SJSA1 (cell line): ENCODE results near the gene UBA7. TPM values are rescaled to one million over a fixed set of nuclear protein-coding genes. Genes with fewer than 3 reads are reported as not detected.

Experiments
- DNase-seq, 2 experiments: peaks; one replicate each; pipeline ENCODE4 v3.0.0-alpha.2; 2015 to 2020; ENCODE audit warnings: low spot score in 2 of 2, low read depth in 1 of 2
- H3K27ac ChIP-seq: fragments of 250-450 bp; sonication (Bioruptor Pico); 2 replicates; pipeline ENCODE4 v1.5.1; 2020; ENCODE audit warnings: mild to moderate bottlenecking, moderate library complexity
- H3K27me3 ChIP-seq: fragments of 250-450 bp; sonication (Bioruptor Pico); replicated peaks from 2 replicates; pipeline ENCODE4 v1.5.1; 2020; ENCODE audit warnings: mild to moderate bottlenecking, moderate library complexity
- H3K36me3 ChIP-seq: fragments of 250-450 bp; sonication (Bioruptor Pico); 2 replicates; pipeline ENCODE4 v1.5.1; 2020; ENCODE audit warnings: mild to moderate bottlenecking
- H3K4me1 ChIP-seq: fragments of 250-450 bp; sonication (Bioruptor Pico); replicated peaks from 2 replicates; pipeline ENCODE4 v1.6.1; 2021; ENCODE audit warnings: mild to moderate bottlenecking
- H3K4me3 ChIP-seq: fragments of 250-450 bp; sonication (Bioruptor Pico); 2 replicates; pipeline ENCODE4 v1.5.1; 2020; ENCODE audit warnings: mild to moderate bottlenecking
- H3K9me3 ChIP-seq: fragments of 250-450 bp; sonication (Bioruptor Pico); replicated peaks from 2 replicates; pipeline ENCODE4 v1.5.1; 2020; ENCODE audit warnings: mild to moderate bottlenecking
- total RNA-seq: library from RNA; depleted of rRNA; stranded (reverse); fragments of >200 nt; shearing (Covaris generic); gene quantifications from 2 replicates; pipeline ENCODE4 v1.2.3, GENCODE V29; 2014; rRNA removed

Gene UBA7, protein sequence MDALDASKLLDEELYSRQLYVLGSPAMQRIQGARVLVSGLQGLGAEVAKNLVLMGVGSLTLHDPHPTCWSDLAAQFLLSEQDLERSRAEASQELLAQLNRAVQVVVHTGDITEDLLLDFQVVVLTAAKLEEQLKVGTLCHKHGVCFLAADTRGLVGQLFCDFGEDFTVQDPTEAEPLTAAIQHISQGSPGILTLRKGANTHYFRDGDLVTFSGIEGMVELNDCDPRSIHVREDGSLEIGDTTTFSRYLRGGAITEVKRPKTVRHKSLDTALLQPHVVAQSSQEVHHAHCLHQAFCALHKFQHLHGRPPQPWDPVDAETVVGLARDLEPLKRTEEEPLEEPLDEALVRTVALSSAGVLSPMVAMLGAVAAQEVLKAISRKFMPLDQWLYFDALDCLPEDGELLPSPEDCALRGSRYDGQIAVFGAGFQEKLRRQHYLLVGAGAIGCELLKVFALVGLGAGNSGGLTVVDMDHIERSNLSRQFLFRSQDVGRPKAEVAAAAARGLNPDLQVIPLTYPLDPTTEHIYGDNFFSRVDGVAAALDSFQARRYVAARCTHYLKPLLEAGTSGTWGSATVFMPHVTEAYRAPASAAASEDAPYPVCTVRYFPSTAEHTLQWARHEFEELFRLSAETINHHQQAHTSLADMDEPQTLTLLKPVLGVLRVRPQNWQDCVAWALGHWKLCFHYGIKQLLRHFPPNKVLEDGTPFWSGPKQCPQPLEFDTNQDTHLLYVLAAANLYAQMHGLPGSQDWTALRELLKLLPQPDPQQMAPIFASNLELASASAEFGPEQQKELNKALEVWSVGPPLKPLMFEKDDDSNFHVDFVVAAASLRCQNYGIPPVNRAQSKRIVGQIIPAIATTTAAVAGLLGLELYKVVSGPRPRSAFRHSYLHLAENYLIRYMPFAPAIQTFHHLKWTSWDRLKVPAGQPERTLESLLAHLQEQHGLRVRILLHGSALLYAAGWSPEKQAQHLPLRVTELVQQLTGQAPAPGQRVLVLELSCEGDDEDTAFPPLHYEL
- total RNA-seq: 11.7 and 24.8 TPM in 2 replicates

DNA sequence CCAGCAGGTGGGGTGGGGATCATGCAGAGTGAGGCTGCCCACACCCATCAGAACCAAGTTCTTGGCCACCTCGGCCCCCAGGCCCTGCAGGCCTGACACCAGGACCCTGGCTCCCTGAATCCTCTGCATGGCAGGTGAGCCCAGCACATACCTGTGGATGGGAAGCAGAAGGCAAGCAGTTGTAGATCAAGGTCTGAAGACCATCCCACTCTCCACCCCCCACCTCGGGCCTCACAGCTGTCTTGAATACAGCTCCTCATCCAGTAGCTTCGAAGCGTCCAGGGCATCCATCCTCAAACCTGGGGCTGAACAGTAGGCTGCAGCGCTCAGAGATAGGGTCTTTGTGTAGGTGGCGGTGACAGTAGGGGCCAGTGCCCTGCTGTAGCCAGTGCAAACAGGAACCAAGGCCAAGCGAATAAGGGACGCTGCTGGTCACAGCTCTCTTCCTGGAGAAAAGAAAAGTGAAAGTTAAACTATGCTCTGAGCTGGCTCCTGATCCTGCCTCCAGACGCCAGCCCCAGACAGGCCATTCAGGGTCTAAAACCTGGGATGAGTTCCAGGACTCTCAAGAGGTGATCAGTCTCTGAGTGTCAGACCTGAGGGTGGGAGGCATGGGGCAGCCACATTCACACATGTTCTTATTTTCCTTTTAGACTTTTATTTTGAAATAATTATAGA lies at the start of gene UBA7:
UBA7 (minus strand) TSS at position 457 of the 678 bp plus-strand sequence; CDS start at position 291, 166 bp downstream.
- DNase-seq: peak in 1 of 2 experiments; percentile 56
- Histone ChIP-seq H3K9me3 (no peaks in the 10 kb centered on the region), H3K4me3 (peak within 1 kb of the TSS; percentile 31), H3K4me1 (peaks cover 9% of the 10 kb centered on the region), H3K27ac (peak within 1 kb of the TSS; percentile 34), H3K36me3 (no peaks in the 10 kb centered on the region), H3K27me3 (no peaks in the 10 kb centered on the region)

DNA sequence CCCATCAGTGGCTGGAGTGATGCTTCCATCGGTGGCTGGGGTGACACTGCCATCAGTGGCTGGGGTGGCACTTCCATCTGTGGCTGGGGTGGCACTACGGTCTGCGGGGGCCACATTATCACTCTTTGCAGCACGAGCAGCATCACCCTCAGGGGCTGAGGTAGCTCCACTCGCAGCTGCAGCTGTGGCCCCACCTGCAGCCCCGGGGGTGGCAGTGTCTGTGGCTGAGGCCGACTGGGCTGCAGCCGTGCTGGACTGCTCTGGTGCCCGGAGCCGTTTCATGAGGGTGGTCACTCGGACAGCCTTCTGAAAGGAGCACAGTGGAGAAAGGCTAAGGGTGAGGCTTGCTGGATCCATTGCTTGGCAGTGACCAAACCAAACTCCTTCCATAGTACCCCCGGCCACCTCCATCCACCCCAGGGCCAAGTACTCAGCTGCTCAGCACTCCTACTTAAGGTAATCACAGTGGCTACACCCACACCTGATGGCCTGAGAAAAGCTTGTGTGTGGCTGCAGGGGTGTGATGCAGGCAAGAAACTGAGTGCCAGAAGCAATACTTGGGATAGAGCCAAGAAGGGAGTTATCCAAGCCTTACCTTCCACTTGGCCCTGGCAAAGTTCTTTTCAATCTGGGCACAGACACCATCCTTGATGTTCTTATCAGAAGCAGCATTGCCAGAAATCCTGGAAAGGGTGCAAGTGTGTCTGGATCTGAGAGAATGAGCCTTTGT lies 46.0 kb upstream of the UBA7 start:
- no peak for DNase-seq
- H3K27ac ChIP-seq: no peak overlapping the region
- no peak overlapping the region for H3K4me3 ChIP-seq
- H3K36me3 ChIP-seq: peaks cover 4% of the 10 kb centered on the region; the same call in 1 of the 2 replicates
- H3K27me3 ChIP-seq: peaks cover 19% of the 10 kb centered on the region; the same call in 1 of the 2 replicates
- no peaks in the 10 kb centered on the region for H3K9me3 ChIP-seq
- peaks cover 9% of the 10 kb centered on the region for H3K4me1 ChIP-seq

DNA sequence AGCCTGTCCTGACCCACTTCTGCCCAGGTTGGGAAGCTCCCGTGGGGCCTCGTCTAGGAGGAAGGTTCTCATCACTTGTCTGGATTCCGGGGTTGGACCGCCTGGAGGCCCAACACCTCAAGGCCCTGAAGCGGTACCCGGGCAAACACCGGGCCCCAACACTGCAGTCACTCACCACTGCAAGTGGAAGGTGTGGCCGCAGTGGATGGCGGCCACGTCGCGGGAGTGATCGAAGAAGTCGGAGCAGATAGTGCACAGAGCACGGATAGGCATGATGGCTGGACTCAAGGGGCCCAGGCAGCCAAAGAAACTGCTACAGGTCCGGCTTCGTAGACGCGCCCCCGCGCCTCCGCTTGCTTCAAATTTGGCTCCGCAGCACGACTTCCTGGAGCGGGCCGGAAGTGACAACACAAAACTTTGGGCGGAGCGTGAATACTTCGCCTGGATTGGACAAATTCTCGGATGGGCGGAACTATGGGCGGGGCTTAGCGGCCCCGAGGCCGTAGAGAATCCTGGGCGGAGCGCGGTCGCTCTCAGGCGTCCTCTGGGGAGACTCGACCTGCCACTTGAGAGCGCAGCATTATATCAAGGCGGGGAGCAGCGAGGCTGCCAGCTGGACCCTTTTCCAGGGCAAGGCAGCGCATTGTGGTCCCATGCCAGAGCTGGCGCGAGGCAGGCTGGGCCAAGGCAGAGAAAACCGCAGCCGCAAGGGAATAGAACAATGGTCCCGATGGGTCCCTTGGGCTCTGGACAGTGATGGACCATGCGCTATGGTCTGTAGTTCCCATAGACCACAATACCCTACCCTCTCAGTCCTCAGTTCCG lies 42.6 kb upstream of the UBA7 start, which contains the start of gene TRAIP:
TRAIP (minus strand) TSS at position 384 of the 825 bp plus-strand sequence; CDS start at position 273, 111 bp downstream.
- H3K36me3 ChIP-seq: peaks cover 4% of the 10 kb centered on the region; the same call in 1 of the 2 replicates
- H3K4me3 ChIP-seq: peak within 1 kb of the TSS; percentile 66
- no peak within 1 kb of the TSS for H3K27ac ChIP-seq
- H3K9me3 ChIP-seq: no peaks in the 10 kb centered on the region
- peaks cover 9% of the 10 kb centered on the region for H3K4me1 ChIP-seq
- DNase-seq: peak; percentile 84 to 90
- H3K27me3 ChIP-seq: no peaks in the 10 kb centered on the region

DNA sequence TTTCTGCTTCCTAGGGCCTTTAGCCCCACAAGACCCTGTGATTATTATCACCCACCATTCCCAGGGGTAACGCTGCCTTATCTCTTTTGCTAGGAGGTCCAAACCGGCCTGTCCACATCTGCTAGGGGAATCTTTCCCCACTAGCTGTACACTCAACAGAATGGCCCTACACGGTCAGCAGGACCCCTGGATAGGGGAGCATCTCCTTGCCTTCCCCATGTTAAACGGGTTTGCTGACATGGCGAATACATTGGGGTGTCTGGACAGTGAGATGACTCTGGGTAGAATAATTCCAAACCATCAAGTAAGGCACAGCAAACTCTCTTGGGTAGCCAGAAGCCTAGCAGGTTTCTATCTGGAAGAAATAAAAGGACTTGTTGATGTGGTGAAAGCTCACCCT lies 41.9 kb upstream of the UBA7 start:
- no peak for DNase-seq
- Histone ChIP-seq H3K27me3 (no peaks in the 10 kb centered on the region), H3K27ac (no peak overlapping the region), H3K4me1 (peaks cover 9% of the 10 kb centered on the region), H3K36me3 (peaks cover 4% of the 10 kb centered on the region; the same call in 1 of the 2 replicates), H3K4me3 (peak overlapping the region; percentile 66), H3K9me3 (no peaks in the 10 kb centered on the region)

DNA sequence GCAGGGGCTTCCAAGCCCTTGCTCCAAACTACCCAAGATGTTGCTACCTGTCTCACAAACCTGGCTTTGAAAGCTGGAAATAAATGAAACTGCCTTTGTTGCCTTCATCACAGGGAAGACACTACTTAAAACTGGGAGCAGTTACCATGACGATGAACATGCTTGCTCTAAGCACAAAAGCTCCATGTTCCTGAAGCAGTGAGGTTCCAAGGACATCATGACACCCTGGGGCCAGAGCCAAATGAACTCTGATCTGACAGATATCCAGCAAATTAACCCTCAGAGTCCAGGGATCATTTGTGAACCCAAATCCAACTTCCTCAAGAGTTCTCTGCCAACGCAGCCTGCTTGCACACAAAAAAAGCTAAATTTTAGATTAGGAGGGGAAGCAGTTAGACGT lies 31.9 kb upstream of the UBA7 start:
- no peaks in the 10 kb centered on the region for H3K4me1 ChIP-seq
- no peak overlapping the region for H3K27ac ChIP-seq
- H3K27me3 ChIP-seq: no peaks in the 10 kb centered on the region
- H3K4me3 ChIP-seq: no peak overlapping the region
- H3K36me3 ChIP-seq: peaks cover 31% of the 10 kb centered on the region
- no peak for DNase-seq
- H3K9me3 ChIP-seq: no peaks in the 10 kb centered on the region

DNA sequence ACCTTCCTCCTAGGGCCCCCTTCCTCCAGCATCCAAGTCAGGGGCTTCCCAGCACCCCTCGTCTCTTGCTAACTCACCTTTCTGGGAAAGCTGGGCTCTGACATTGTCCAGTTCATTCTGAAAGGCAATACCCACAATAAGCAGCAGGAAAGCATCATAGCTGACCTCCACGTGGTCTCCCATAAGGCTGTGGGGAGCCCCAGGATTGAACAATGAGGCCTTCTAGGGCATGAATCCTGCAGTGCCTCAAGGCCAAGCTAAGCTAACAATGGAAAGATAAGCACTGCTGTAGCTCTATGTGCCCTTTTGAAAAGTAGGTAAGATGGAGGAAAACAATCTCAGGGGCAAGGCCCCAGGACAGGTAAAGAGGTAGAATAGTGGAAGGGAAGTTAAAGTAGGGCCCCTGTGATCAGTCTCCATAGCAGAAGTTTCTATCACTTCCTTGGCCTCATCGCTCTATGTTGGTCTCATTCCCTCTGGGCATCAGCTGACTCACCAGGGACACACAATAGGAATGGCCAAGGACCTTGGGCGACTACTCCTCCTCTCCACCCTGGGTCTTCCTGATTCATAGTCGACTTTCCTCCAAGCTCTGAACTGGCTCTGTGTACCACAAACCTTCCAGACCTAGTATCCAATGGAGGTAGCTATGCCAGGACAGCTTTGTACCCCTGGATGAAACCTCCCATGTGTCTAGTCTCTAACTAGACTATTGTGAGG lies 30.9 kb upstream of the UBA7 start:
- H3K36me3 ChIP-seq: peaks cover 32% of the 10 kb centered on the region
- no peaks in the 10 kb centered on the region for H3K4me1 ChIP-seq
- no peaks in the 10 kb centered on the region for H3K9me3 ChIP-seq
- no peaks in the 10 kb centered on the region for H3K27me3 ChIP-seq
- no peak for DNase-seq
- no peak overlapping the region for H3K4me3 ChIP-seq
- no peak overlapping the region for H3K27ac ChIP-seq

DNA sequence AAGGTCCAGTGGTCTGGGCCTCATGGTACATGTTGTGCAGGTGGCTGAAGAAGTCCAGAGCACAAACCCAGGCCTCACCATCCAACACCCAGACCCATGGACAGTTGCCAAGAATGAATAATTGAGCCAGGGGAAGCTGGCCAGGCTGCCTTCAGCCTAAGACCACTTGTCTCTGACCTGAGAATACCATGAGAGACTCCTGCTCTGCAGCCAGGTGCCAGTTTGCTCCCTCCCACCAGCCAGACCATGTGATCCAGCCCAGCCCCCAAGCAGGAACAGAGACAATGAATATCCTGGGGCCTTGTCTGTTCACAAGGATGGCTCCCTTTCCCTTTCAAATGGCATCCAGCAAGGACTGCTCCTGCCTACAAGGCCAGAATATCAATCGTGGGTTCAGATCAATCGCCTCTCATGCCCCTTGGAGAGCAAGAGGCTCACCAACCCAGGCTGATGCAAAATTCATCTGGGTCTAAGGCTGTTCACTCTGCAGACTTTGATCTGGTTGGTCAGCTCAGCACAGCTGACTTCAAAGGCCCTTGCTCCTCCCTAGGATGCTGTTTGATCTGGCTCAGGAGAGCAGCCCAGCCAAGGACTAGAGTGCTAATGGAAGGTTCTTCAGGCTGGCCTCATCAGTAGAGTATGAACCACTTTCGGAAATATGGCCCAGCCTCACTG lies 29.2 kb upstream of the UBA7 start:
- no peak overlapping the region for H3K27ac ChIP-seq
- DNase-seq: no peak
- H3K4me3 ChIP-seq: no peak overlapping the region
- peaks cover 47% of the 10 kb centered on the region for H3K36me3 ChIP-seq
- no peaks in the 10 kb centered on the region for H3K27me3 ChIP-seq
- no peaks in the 10 kb centered on the region for H3K9me3 ChIP-seq
- no peaks in the 10 kb centered on the region for H3K4me1 ChIP-seq

DNA sequence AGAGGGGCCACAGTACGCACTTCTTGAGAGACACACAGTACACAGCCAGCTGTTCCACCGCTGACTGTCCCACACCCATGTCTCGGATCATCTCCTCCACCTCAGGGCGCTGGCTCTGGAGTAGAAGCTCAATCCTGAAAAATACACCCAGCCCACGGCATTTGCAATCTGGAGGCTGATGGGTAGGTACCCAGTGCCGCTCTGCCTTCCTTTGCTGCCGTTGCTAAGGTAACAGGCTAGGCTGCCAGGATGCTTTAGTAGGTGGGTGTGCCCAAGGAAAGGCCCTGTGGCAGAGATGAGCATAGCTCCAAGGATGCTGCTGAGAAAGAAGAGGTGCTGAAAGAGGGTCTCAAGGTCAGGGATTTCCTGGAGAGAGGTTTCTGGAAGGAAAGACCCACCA lies 28.1 kb upstream of the UBA7 start:
- H3K27me3 ChIP-seq: no peaks in the 10 kb centered on the region
- no peak overlapping the region for H3K27ac ChIP-seq
- no peak for DNase-seq
- no peak overlapping the region for H3K4me3 ChIP-seq
- no peaks in the 10 kb centered on the region for H3K9me3 ChIP-seq
- no peaks in the 10 kb centered on the region for H3K4me1 ChIP-seq
- peaks cover 46% of the 10 kb centered on the region for H3K36me3 ChIP-seq

DNA sequence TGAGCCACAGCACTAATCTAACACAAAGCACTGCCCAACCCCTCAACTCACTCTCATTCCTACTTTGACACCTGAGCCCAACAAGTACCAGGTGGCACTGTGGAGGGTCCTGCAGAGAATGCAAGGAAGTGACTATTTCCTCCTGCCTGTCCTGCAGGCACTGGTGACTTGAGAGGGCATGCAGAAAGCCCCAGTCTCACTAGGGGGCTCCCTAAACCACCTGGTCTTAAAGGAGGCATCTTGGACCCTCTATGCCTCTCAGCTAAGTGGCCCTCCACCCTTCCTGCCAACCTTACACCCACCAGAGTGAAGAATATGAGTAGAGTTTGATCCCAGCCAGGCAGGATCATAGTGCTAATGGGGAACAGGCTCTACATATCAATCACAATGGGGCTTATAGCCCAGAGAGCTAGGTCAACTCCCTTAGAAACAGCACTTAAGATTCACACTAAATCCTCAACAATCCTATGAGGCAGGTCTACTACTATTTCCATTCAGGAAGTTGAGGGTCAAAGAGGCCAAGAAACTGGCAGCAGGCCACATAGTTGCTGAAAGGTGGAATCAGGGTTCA lies 27.5 kb upstream of the UBA7 start:
- DNase-seq: peak in 1 of 2 experiments; percentile 7

DNA sequence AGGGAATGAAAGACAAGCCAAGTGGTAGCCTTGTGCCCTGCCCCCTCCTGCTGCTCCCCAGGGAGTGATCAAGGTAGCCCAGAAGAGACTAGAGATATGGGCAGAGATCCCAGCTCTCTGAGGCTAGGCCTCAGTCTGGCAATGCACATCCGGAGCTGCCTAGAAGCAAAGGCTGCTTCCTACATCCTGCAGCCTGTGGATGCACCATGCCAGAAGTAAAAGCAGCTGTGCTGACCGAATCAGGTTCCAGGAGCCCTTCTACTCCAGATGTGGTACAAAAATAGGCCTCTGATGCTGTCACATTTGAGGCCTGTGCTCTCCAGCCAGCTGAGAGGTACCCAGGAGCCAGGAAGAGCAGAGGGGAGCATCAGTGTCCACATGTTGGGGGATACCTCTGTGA lies 26.6 kb upstream of the UBA7 start:
- no peak overlapping the region for H3K27ac ChIP-seq
- peaks cover 43% of the 10 kb centered on the region for H3K36me3 ChIP-seq
- no peaks in the 10 kb centered on the region for H3K9me3 ChIP-seq
- H3K4me1 ChIP-seq: no peaks in the 10 kb centered on the region
- H3K4me3 ChIP-seq: no peak overlapping the region
- DNase-seq: no peak
- no peaks in the 10 kb centered on the region for H3K27me3 ChIP-seq

More for the DNA sequence above, 27.5 kb upstream of the UBA7 start:
- H3K4me1 ChIP-seq: no peaks in the 10 kb centered on the region
- H3K9me3 ChIP-seq: no peaks in the 10 kb centered on the region
- no peak overlapping the region for H3K4me3 ChIP-seq
- H3K27ac ChIP-seq: no peak overlapping the region
- no peaks in the 10 kb centered on the region for H3K27me3 ChIP-seq
- peaks cover 44% of the 10 kb centered on the region for H3K36me3 ChIP-seq

DNA sequence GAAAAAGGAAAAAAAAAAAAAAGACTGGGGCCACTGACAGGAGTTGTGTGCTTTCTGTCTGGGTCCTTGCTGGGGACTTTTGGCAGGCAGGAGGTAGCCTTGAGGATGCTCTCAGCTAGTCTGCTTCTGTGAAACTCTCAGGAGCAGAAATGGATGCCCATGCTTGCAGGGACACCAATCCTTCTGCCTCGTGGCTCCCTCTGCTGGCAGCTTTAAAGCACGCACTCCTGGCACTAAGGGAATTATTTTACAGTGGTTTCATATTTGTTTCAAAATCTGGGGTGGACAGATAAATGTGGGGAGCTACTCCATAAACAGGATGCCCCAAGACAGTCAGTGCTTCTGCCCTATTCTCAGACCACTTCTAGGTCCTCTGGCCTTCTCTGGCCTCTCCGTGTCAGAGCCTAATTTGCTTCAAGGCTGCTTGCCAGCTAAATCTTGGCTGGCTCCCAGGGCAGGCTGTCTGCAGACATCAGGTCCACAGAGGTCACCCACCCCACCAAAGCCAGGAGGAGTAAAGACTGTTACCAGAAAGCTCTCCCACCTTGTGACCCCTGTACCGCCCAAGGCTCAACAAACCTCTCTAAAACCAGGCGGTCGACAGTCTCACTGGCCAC lies 25.5 kb upstream of the UBA7 start:
- no peak overlapping the region for H3K4me3 ChIP-seq
- no peaks in the 10 kb centered on the region for H3K9me3 ChIP-seq
- peaks cover 42% of the 10 kb centered on the region for H3K36me3 ChIP-seq
- no peak overlapping the region for H3K27ac ChIP-seq
- no peaks in the 10 kb centered on the region for H3K4me1 ChIP-seq
- DNase-seq: peak; percentile 41 to 60
- H3K27me3 ChIP-seq: no peaks in the 10 kb centered on the region
